Nephron progenitor cell (in vitro differentiated cells): ENCODE results near the gene PPP1R14C.

Source experiments
- DNase-seq: peaks from one replicate; pipeline ENCODE4 v3.0.0; 2021
- H3K27ac Mint-ChIP-seq: 2 replicates; pipeline ENCODE4 v1.8.0; 2021; ENCODE audit warnings: mild to moderate bottlenecking, moderate library complexity, mixed read lengths
- H3K27me3 Mint-ChIP-seq: 2 replicates; pipeline ENCODE4 v1.8.0; 2021; ENCODE audit warnings: mild to moderate bottlenecking, low read depth, mixed read lengths; ENCODE audit not compliant: poor library complexity
- H3K36me3 Mint-ChIP-seq: 2 replicates; pipeline ENCODE4 v1.8.0; 2021; ENCODE audit warnings: low read depth, mixed read lengths
- H3K4me1 Mint-ChIP-seq: 2 replicates; pipeline ENCODE4 v1.8.0; 2021; ENCODE audit warnings: mixed read lengths
- H3K4me3 Mint-ChIP-seq: 2 replicates; pipeline ENCODE4 v1.8.0; 2021; ENCODE audit warnings: mild to moderate bottlenecking, moderate library complexity, mixed read lengths
- H3K9me3 Mint-ChIP-seq: 2 replicates; pipeline ENCODE4 v1.8.0; 2021; ENCODE audit warnings: mild to moderate bottlenecking, moderate library complexity, mixed read lengths
- TF ChIP-seq, protein P1 (sequence below): fragments of 200-600 bp; sonication (generic); IDR thresholded peaks from 2 replicates; pipeline ENCODE4 v1.5.0; 2021; ENCODE audit warnings: antibody characterized with exemption

The PPP1R14C gene

DNA sequence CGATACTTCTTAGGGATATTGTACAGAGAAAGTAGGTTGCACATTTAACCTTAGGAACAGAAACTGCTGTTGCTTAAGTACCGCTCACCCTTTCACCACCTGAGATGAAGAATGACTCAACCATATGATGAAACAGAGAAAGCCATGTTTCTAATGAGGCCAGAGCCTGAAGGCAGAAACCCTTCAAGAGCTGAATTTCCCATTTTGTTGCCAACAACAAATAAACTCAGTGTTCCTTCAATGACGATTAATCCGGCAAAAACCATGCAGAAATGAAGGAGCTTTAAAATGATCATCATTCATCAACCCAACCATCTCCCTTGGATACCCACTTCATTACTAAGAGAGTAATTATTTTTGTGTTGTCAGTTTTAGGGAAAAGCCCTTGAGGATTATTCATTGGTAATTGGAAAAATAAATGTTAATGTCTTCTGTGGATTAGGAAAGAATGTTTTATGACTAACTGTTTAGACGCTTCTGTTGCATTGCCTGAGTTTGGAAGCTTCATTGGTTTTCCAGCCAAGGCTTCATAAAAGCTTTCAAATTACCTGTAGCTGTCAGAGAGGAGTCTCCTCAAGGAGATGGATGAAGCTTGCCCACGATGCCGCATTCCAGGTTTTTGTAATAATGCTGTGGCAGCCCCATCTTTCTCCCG is 113.9 kb downstream of the PPP1R14C start:
- Mint-ChIP-seq H3K4me3 (no peak overlapping the region), H3K9me3 (peaks cover 4% of the 10 kb centered on the region), H3K27ac (no peak overlapping the region), H3K4me1 (peaks cover 14% of the 10 kb centered on the region), H3K27me3 (peaks cover 45% of the 10 kb centered on the region), H3K36me3 (peaks cover 4% of the 10 kb centered on the region)
- TF ChIP-seq, protein P1, sequence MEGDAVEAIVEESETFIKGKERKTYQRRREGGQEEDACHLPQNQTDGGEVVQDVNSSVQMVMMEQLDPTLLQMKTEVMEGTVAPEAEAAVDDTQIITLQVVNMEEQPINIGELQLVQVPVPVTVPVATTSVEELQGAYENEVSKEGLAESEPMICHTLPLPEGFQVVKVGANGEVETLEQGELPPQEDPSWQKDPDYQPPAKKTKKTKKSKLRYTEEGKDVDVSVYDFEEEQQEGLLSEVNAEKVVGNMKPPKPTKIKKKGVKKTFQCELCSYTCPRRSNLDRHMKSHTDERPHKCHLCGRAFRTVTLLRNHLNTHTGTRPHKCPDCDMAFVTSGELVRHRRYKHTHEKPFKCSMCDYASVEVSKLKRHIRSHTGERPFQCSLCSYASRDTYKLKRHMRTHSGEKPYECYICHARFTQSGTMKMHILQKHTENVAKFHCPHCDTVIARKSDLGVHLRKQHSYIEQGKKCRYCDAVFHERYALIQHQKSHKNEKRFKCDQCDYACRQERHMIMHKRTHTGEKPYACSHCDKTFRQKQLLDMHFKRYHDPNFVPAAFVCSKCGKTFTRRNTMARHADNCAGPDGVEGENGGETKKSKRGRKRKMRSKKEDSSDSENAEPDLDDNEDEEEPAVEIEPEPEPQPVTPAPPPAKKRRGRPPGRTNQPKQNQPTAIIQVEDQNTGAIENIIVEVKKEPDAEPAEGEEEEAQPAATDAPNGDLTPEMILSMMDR = no peak
- DNase-seq = no peak

DNA sequence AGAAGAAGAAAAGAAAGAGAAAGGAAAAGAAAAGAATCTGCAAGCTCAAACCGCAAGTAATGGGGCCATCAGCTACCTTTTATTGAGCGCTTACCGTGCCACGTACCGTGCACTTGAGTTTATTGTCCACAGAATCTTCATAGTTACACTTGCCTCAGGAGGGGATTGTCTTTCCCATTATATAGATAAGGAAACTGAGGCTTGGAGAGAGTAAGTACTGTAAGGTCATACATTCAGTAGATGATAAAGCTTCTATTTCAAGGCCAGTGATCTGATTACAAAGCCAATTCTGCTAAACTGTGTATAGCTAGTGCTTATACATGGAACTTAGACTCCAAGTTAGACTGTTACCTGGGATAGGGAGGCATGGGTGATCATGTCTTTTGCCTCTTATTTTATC is 115.5 kb downstream of the PPP1R14C start:
- no peak for DNase-seq
- peaks cover 4% of the 10 kb centered on the region for H3K9me3 Mint-ChIP-seq
- peaks cover 4% of the 10 kb centered on the region for H3K4me1 Mint-ChIP-seq
- H3K36me3 Mint-ChIP-seq = peaks cover 4% of the 10 kb centered on the region
- no peak overlapping the region for H3K4me3 Mint-ChIP-seq
- TF ChIP-seq, protein P1 = no peak
- peaks cover 41% of the 10 kb centered on the region for H3K27me3 Mint-ChIP-seq
- H3K27ac Mint-ChIP-seq = no peak overlapping the region

DNA sequence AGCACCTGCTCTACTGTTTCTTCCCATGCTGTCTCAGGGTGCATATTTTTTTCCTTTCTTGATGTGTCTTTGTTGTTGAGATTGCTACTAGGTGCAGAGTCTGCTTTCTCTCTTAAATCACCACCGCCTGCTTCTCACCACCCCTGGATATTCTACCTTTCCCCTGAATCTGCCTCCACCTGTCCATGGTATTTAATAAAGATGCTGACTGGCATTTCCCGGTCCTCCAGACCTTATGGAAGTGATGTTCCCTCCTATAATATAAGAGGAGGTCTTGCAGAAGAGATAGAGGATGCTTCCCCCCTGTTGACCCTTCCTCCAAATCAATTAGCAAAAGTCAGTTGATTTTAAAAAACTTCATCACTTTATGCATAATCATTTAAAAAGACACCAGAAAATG is 118.1 kb downstream of the PPP1R14C start:
- no peak overlapping the region for H3K4me3 Mint-ChIP-seq

DNA sequence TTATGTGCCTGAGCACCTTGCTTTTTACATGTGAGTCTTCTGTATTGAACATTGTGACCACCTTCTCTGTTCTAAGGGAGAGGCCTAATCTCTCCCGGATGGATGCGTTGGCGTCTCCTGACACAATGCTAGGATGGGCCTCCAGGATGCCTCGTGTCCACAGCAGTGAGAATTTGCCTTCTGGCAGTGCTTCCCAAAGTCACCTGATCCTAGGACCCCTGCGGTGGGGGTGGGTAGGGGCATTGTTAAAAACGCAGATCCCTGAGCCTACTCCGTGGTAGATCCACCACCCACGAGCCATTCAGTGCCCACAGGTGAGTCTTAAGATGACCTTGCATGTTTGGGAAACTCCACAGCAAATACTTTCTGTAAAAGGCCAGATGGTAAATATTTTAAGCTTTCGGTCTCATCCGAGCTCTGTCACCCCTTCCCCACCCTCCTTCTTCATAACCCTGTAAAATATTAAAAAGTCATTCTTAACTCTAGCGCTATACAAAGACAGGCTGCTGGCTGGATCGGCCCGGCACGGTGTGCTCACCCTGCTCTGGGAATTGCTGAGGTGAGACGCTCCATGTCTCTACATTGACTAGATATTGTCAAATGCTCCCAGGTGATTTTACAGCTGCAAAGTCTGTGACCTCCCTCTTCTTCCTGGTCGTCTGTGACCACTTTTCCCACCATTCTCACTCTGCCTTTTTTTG is 119.3 kb downstream of the PPP1R14C start:
- TF ChIP-seq, protein P1 = no peak
- H3K4me3 Mint-ChIP-seq = no peak overlapping the region
- H3K4me1 Mint-ChIP-seq = no peaks in the 10 kb centered on the region
- peaks cover 4% of the 10 kb centered on the region for H3K9me3 Mint-ChIP-seq
- no peak for DNase-seq
- H3K36me3 Mint-ChIP-seq = peaks cover 4% of the 10 kb centered on the region
- no peak overlapping the region for H3K27ac Mint-ChIP-seq
- peaks cover 41% of the 10 kb centered on the region for H3K27me3 Mint-ChIP-seq

More for the DNA sequence above, 118.1 kb downstream of the PPP1R14C start:
- peaks cover 42% of the 10 kb centered on the region for H3K27me3 Mint-ChIP-seq
- no peak for DNase-seq
- peaks cover 4% of the 10 kb centered on the region for H3K9me3 Mint-ChIP-seq
- TF ChIP-seq, protein P1 = no peak
- H3K4me1 Mint-ChIP-seq = no peaks in the 10 kb centered on the region
- no peak overlapping the region for H3K27ac Mint-ChIP-seq
- H3K36me3 Mint-ChIP-seq = peaks cover 4% of the 10 kb centered on the region

DNA sequence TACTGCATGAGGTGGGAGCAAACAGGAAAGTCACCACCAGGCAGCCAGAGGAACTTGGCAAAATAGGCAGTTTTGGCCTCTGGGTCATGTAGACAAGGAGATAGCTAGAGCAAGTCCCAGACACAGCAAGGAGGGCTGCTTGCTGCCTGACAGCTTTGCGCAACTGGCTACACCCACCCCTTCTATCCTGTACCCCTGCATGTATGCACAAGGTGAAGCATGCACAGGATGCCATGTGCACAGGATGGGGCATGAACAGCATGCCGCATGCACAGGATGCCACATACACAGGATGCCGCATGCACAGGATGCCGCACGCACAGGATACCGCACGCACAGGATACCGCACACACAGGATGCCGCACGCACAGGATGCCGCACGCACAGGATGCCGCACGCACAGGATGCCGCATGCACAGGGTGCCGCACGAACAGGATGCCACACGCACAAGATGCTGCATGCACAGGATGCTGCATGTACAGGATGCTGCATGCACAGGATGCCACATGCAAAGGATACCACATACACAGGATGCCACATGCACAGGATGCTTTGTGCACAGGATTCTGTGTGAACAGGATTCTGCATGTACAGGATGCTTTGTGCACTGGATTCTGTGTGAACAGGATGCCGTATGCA is 121.0 kb downstream of the PPP1R14C start:
- H3K4me1 Mint-ChIP-seq = peaks cover 9% of the 10 kb centered on the region
- no peak overlapping the region for H3K27ac Mint-ChIP-seq
- no peaks in the 10 kb centered on the region for H3K36me3 Mint-ChIP-seq
- no peak overlapping the region for H3K4me3 Mint-ChIP-seq
- H3K27me3 Mint-ChIP-seq = peaks cover 58% of the 10 kb centered on the region
- TF ChIP-seq, protein P1 = no peak
- H3K9me3 Mint-ChIP-seq = no peaks in the 10 kb centered on the region
- no peak for DNase-seq
